Esophagus (tissue), 2 donors: ENCODE data around the gene BMI1. TPM values are rescaled to one million over a fixed set of nuclear protein-coding genes. Genes with fewer than 3 reads are reported as not detected.
"Not testable (repeated sequence)": the region's sequence is repeated elsewhere in the genome, so short reads cannot be mapped to it uniquely, and the experiment has no call there.

Source experiments
- H3K27ac ChIP-seq, 2 donors: one replicate each; pipeline ENCODE4 v1.5.1; 2013; ENCODE audit warnings: low read depth in 2 of 2, mild to moderate bottlenecking in 2 of 2, inconsistent platforms in 1 of 2, low read length in 1 of 2, moderate library complexity in 1 of 2
- H3K27me3 ChIP-seq, 2 donors: one replicate each; pipeline ENCODE4 v1.6.1; 2013; ENCODE audit warnings: low read length in 2 of 2, control low read depth in 1 of 2, mild to moderate bottlenecking in 1 of 2; ENCODE audit not compliant: insufficient read depth in 2 of 2, control insufficient read depth in 1 of 2
- H3K36me3 ChIP-seq, 2 donors: one replicate each; pipeline ENCODE4 v1.6.1; 2013; ENCODE audit warnings: low read length in 1 of 2; ENCODE audit not compliant: control insufficient read depth in 2 of 2, insufficient read depth in 2 of 2
- H3K4me1 ChIP-seq, 2 donors: one replicate each; pipeline ENCODE4 v1.6.1; 2013; ENCODE audit warnings: low read length in 1 of 2; ENCODE audit not compliant: control insufficient read depth in 2 of 2, insufficient read depth in 2 of 2
- H3K4me3 ChIP-seq, 2 donors: one replicate each; pipeline ENCODE4 v1.5.1; 2013; ENCODE audit warnings: low read length in 2 of 2, mild to moderate bottlenecking in 2 of 2, low read depth in 1 of 2, moderate library complexity in 1 of 2
- H3K9me3 ChIP-seq, 2 donors: one replicate each; pipeline ENCODE4 v1.6.1; 2013; ENCODE audit warnings: mild to moderate bottlenecking in 2 of 2, low read depth in 1 of 2, low read length in 1 of 2, moderate library complexity in 1 of 2; ENCODE audit not compliant: control insufficient read depth in 2 of 2, insufficient read depth in 1 of 2
- WGBS, 2 donors: extraction: QIAGEN DNeasy Blood & Tissue Kit; methylation state at CpG; one replicate each; pipeline ENCODE4 v1.1.7; 2013; 5-methylcytosine and 5-hydroxymethylcytosine counted together
- polyA plus RNA-seq, 2 donors: library from polyadenylated mRNA; stranded (reverse); fragments of 200-250 nt; gene quantifications; one replicate each; pipeline ENCODE4 v1.2.3, GENCODE V29; 2013
- donor health status: healthy with polysubstance abuse.
- donor health status: Bipolar disorder and iron deficiency.

The BMI1 gene
- polyA plus RNA-seq, 2 donors = 9.8 to 11.3 TPM

DNA sequence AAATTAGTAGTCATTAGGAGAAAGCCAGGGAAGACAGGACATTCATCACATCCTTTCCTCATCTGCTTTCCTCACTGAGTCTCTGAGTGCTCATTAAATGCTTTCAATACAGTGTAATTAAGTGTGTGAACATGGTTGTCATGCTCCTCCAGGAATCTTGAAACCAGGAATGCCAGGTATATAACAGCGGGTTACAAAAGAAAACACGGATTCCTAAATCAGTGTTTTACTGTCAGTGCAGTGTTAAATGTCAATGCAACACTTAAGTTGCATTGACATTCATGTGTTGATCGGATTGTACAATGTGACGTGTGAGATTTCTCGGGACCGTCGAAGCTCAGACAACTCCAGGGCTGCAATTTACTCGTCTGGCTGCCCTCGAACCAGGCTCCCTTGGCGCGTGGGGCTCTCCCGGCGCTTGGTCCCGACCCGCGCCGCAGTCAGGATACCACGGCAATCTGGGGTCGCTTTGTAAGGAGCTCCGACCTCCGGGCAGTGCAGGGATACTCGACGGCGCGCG lies 23.9 kb downstream of the BMI1 start:
- Histone ChIP-seq H3K4me1 (peaks cover 3 to 7% of the 10 kb centered on the region in 2 donors), H3K4me3 (peak overlapping the region; percentile 12 to 34), H3K36me3 (no peaks in the 10 kb centered on the region), H3K9me3 (peaks cover 0 to 13% of the 10 kb centered on the region in 2 donors), H3K27me3 (peaks cover 0 to 22% of the 10 kb centered on the region in 2 donors), H3K27ac (no peak overlapping the region)
- WGBS, 2 donors = 12 to 18% methylated on average over 26 of the region's 26 CpGs

GRCh38 chr10:22345301-22346095 lies 24.6 kb downstream of the BMI1 start, which contains the start of gene SPAG6:
Gene SPAG6 (plus strand): TSS chr10:22345496. CDS start chr10:22345612, 116 bp downstream.
- Histone ChIP-seq H3K4me1 (peaks cover 3 to 7% of the 10 kb centered on the region in 2 donors), H3K4me3 (peak within 1 kb of the TSS; percentile 12 to 34), H3K9me3 (peaks cover 0 to 13% of the 10 kb centered on the region in 2 donors), H3K36me3 (no peaks in the 10 kb centered on the region), H3K27me3 (peaks cover 0 to 22% of the 10 kb centered on the region in 2 donors), H3K27ac (no peak within 1 kb of the TSS)
- WGBS, 2 donors = 13% methylated on average over 83 of the region's 83 CpGs

- peaks cover 0 to 13% of the 10 kb centered on the region in 2 donors for H3K9me3 ChIP-seq
Measured at GRCh38 chr10:22346096-22346661, 25.3 kb downstream of the BMI1 start.

DNA sequence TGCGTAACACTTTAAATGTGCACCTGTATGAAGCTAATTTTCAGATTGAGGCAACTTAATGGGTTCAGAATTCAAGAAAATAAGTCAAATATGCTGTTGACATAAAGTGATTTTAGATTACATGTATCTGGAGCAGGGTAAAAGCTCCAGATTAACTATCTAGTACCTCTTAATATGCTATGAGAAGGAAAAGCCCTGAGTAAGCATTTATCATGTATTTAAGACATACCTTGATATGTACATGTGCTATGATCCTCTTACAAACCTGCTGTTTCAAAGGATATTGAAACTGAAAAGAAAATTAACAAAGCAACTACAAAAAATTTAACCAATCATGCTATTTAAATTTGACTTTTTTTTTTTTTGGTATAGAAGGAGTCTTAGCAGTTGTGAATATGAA lies 28.9 kb downstream of the BMI1 start:
- WGBS, 2 donors = 98 to 100% methylated on average over 1 of the region's 1 CpG
- Histone ChIP-seq H3K27me3 (peaks cover 0 to 14% of the 10 kb centered on the region in 2 donors), H3K4me1 (peaks cover 3 to 7% of the 10 kb centered on the region in 2 donors), H3K4me3 (no peak overlapping the region), H3K9me3 (peaks cover 0 to 13% of the 10 kb centered on the region in 2 donors), H3K27ac (no peak overlapping the region), H3K36me3 (no peaks in the 10 kb centered on the region)

More at GRCh38 chr10:22346096-22346661, 25.3 kb downstream of the BMI1 start:
- H3K4me3 ChIP-seq = no peak overlapping the region
- H3K36me3 ChIP-seq = no peaks in the 10 kb centered on the region
- 44 to 53% methylated on average over 8 of the region's 8 CpGs for WGBS, 2 donors
- H3K27ac ChIP-seq = no peak overlapping the region
- peaks cover 3 to 7% of the 10 kb centered on the region in 2 donors for H3K4me1 ChIP-seq
- peaks cover 0 to 18% of the 10 kb centered on the region in 2 donors for H3K27me3 ChIP-seq

- Histone ChIP-seq H3K4me3 (no peak overlapping the region), H3K9me3 (no peaks in the 10 kb centered on the region)
- 91 to 93% methylated on average over 5 of the region's 5 CpGs for WGBS, 2 donors
Measured at GRCh38 chr10:22351131-22351703, 30.3 kb downstream of the BMI1 start.

GRCh38 chr10:22356324-22356873 lies 35.5 kb downstream of the BMI1 start:
- H3K4me3 ChIP-seq = no peak overlapping the region
- no peaks in the 10 kb centered on the region for H3K9me3 ChIP-seq
- H3K36me3 ChIP-seq = no peaks in the 10 kb centered on the region
- no peaks in the 10 kb centered on the region for H3K27me3 ChIP-seq
- 84 to 90% methylated on average over 4 of the region's 4 CpGs for WGBS, 2 donors
- H3K4me1 ChIP-seq = no peaks in the 10 kb centered on the region
- no peak overlapping the region for H3K27ac ChIP-seq

More at GRCh38 chr10:22351131-22351703, 30.3 kb downstream of the BMI1 start:
- no peaks in the 10 kb centered on the region for H3K27me3 ChIP-seq
- H3K4me1 ChIP-seq = no peaks in the 10 kb centered on the region
- no peaks in the 10 kb centered on the region for H3K36me3 ChIP-seq
- H3K27ac ChIP-seq = no peak overlapping the region

- H3K27me3 ChIP-seq, H3K4me1 ChIP-seq, H3K9me3 ChIP-seq, H3K27ac ChIP-seq, H3K4me3 ChIP-seq, H3K36me3 ChIP-seq: not testable (repeated sequence)
- 83 to 95% methylated on average over 3 of the region's 4 CpGs for WGBS, 2 donors
Measured at GRCh38 chr10:22357770-22358169, 36.9 kb downstream of the BMI1 start.

DNA sequence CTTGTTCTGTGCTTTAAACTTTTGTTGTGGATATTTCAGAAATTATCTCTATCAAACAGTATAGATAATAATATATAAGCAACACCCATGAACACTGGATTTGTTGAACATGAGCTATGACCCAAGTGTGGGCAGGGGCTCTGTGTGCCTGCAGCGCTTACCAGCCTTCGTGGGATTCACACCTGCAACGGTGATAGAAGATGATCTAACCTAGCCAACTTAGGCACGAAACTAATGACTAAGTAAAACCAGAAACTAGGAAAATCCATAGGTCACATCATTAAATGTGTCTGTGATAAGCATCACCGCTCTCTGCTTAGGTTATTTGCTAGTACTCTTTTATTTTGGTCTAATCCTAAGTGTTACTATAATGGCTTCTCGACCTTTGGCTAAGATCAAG lies 42.4 kb downstream of the BMI1 start:
- Histone ChIP-seq H3K27ac (no peak overlapping the region), H3K9me3 (no peaks in the 10 kb centered on the region), H3K27me3 (no peaks in the 10 kb centered on the region), H3K4me3 (no peak overlapping the region), H3K36me3 (no peaks in the 10 kb centered on the region), H3K4me1 (no peaks in the 10 kb centered on the region)
- WGBS, 2 donors = 90 to 92% methylated on average over 6 of the region's 6 CpGs

GRCh38 chr10:22364407-22365140 lies 43.7 kb downstream of the BMI1 start:
- no peaks in the 10 kb centered on the region for H3K9me3 ChIP-seq
- H3K4me3 ChIP-seq = no peak overlapping the region
- H3K36me3 ChIP-seq = no peaks in the 10 kb centered on the region
- H3K27me3 ChIP-seq = no peaks in the 10 kb centered on the region
- no peak overlapping the region for H3K27ac ChIP-seq
- H3K4me1 ChIP-seq = no peaks in the 10 kb centered on the region
- 90 to 93% methylated on average over 5 of the region's 5 CpGs for WGBS, 2 donors
